ENCODE results near the gene CAMSAP1.
A peak's percentile ranks its signal among the peaks of the same experiment; 100 is the strongest.
"Not testable (repeated sequence)": the region's sequence is repeated elsewhere in the genome, so short reads cannot be mapped to it uniquely, and the experiment has no call there.

Gene CAMSAP1

GRCh38 chr9:135920256-135920930, 13.0 kb upstream of the CAMSAP1 start:
- DNase-seq, result no peak

- no peak for DNase-seq
Observed at GRCh38 chr9:135919318-135919890, 12.1 kb upstream of the CAMSAP1 start.

- not testable (repeated sequence) for DNase-seq
Observed at GRCh38 chr9:135916227-135916626, 8.9 kb upstream of the CAMSAP1 start.

DNA sequence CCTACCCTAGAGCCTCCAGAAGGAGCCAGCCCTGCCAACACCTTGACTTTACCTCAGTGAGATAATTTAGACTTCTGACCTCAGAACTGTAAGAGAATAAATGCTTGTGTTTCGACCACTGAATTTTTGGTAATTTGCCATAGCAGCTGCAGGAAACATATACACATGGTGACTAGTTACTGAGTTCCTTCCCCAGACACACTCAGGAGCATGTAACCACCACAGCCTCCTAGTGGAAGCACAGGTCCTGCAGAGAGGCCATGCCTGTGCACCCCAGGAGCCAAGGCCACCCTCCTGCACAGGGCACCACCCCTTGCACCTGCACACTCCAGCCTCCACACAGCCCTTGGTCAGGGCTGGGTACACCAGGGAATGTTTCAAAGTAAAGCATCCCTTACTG, 7.6 kb upstream of the CAMSAP1 start:
- no peak for DNase-seq

- not testable (repeated sequence) for DNase-seq
Observed at GRCh38 chr9:135911233-135911632, 3.9 kb upstream of the CAMSAP1 start.

DNA sequence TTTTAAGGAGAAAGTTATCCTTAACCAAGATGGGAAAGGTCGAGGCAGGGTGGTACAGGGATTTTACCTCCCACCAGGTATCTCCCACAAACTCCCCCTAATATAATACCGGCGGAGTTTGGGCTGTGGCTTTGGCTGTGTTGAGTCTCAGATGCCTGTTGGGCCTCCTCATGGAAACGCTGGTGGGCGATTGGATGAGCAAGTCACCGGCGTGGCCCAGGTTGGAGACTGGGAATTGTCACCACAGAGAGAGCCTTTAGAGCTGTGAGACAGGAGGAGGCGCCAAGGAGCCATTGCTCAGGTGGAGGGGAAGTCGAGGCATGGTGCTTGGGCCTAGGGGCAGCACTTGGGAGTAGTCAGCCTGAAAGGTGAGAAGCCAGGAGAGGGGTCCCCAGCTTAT, 3.4 kb upstream of the CAMSAP1 start:
- DNase-seq, result no peak

DNA sequence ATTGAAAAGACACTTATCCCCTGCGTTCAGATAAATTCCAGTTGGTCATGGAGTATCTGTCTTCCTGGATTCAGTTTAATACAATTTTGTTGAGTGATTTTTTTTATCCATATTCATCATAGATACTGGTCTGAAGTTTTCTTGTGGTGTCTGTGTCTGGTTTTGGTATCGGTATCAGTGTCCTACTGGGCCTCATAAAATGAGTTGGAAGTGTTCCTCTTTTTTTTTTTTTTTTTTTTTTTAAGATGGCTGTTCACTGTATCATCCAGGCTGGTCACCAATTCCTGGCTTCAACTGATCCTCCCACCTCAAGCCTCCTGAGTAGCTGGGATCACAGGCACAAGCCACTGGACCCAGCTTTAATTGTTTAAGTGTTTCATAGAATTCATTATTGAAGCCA, 2.9 kb upstream of the CAMSAP1 start:
- no peak for DNase-seq

GRCh38 chr9:135909371-135909770, 2.0 kb upstream of the CAMSAP1 start:
- no peak for DNase-seq

- no peak for DNase-seq
Observed at GRCh38 chr9:135908754-135909204, 1.4 kb upstream of the CAMSAP1 start.

GRCh38 chr9:135908093-135908753, 877 bp upstream of the CAMSAP1 start:
- DNase-seq, result peak; percentile 24

- DNase-seq, result no peak
Observed at GRCh38 chr9:135907006-135907430, 328 bp downstream of the CAMSAP1 start.

DNA sequence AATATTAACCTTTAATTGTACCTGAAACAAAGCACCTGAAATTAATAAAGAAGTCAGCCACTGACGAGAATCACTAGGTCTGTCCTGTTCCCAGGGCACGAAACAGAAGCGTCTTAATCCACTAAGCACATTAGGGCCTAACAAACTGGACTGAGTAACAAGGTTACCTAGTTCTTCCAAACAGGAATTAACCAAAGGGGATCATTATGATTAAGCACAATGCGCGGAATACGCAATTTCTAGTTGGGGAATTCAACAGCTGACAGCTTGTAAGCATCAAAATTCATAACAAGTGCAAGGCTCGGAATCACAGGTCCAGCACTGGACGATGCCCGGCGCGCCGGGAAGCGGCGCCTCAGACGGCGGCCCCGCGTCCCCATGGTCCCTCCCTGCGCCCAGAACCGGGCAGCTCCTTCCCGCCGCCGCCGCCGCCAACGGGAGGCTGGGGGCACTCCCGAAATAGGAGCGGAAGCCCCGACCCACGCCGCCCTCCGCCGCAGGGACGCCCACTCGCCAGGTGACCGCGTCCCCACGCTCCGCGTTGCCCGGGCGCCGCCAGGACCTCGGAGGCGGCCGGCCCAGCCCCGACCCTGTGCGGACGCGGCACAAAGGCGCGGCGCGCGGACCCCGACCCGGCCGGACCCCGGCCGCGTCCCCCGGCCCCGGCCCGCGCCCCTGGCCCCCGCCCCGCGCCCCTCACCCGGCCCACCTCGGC, 898 bp downstream of the CAMSAP1 start:
- peak; percentile 25 for DNase-seq

DNA sequence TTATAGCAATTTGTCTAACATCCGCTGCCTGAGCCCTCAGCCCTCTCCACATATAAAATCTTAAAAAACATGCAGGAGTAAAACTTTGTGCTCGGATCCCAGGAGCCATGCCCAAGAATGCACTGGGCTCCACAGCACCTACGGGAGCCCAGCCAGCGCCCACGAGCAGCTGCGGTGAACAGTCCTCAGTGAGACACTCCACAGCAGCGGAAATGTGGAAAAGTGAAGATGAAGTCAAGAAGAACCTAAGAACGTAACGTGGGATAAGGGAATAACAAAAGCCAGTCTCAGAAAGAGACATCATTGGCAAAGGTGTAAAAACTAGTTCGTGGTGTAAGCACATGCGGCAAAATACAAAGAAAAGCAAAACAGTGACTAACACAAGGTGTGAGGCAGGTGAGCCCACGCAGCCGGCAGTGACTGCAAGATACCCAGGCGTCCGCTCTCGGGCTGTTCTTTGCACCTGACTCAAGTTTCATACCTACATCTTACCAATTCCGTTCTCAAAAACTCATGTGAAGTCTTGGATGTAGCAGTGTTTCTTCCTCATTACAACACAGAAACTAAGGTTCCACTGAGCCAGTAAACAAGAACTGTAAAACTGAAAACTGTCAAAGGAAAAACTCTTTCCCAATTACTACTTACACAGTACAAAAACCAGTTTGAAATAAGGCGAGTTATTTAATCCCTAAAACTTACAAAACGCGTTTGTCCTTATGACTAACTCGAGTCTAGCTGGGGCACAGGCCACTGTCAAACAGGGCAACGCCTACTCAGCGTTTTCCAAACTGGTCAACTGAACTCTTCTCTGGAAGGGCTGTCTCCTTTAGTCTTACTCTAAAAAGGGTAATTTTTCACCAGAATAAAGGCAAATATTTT, 1.7 kb downstream of the CAMSAP1 start:
- DNase-seq, result peak; percentile 85

- no peak for DNase-seq
Observed at GRCh38 chr9:135903786-135904520, 3.4 kb downstream of the CAMSAP1 start.

DNA sequence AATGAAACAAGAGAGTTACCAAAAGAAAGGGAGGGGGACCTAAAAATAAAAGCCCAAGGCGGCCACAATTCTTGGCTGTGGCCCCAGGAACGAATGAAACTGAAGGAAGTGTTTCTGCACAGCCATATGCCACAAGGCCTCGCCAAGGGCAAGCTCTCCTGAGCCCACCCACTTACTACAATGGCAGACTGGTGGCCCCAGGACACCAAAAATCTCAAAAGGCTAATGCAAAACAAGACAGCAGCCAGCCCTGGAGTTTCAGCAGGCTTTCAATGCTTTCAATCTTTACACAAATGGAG, 4.0 kb downstream of the CAMSAP1 start:
- DNase-seq, result no peak

GRCh38 chr9:135902655-135903357, 4.5 kb downstream of the CAMSAP1 start:
- no peak for DNase-seq

GRCh38 chr9:135901826-135902225, 5.5 kb downstream of the CAMSAP1 start:
- DNase-seq, result no peak

DNA sequence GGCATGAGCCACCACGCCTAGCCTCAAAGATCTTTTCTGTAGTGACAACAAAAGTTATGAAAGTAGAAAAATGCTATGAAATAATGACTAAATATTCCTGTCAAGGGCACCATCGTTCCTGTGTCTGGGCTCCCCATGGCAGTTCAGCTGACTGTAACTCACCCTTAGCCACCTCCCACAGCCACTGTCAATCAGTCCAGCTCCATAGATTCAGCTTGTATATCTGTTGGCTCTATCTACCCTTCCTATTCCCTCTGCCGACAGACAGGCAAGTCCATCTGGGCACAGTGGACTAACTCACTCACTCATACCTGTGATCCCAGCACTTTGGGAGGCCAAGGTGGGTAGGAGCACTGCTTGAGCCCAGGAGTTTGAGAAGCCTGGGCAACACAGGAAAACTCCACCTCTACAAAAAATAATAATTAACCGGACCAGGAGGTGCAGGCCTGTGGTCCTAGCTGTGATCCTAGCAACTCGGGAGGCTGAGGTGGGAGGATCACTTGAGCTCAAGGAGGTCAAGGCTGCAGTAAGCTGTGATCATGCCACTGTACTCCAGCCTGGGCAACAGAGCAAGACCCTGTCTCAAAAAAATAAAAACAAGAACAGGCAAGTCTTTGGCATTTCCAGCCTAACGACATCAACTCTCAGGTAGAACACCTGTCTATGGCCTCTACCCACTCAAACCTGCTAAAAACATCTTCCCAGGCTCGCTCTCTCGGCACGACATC, 6.2 kb downstream of the CAMSAP1 start:
- no peak for DNase-seq

DNA sequence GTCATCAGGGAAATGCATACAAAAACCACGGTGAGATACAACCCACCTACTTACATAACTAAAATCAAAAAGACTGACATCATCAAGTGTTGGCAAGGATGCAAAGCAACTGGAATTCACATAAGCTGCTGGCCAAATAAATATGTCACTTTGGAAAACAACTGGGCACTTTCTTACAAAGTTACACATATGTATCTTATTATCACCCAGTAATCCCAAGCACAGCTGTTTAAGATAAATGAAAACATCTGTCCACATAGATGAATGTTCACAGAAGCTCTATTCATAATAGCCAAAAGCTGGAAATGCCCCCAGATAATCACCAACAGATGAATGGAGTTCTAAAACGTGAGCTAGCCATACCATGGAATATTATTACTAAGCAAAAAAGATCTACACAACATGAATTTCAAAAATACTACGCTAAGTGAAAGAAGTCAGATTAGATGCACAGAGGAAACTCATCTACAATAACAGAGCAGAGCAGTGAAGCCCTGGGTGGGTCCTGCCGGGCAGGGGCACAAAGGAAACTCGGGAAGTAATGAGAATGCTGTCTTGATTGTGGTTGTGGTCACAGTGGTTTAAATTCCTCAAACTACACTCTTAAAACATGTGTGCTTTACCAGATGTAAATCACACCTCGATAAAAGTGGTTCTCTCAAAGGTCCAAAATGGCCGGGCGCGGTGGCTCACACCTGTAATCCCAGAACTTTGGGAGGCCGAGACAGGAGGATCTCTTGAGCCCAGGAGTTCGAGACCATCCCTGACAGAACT, 8.5 kb downstream of the CAMSAP1 start:
- DNase-seq, result no peak

DNA sequence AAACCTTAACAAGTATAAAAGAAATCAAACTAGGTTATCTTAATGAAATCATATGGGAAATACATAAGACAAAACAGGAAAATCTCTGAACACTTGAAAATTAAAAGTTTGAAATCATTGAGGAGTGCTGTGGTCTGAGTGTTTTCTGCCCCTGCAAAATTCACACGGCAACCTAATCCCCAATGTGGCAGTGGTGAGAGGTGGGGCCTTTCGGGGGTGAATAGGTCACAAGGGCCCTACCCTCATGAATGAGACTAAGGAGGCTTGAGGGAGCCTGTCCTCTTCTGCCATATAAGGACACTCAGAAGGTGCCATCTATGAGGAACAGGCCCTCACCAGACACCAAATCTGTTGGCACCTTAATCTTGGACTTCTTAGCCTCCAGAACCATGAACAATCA, 10.7 kb downstream of the CAMSAP1 start:
- no peak for DNase-seq

Data from stimulated activated CD4-positive, alpha-beta T cell treated with anti-CD3 and anti-CD28 coated beads, Interleukin-4, amount 100 ng/mL, for 24 hours (primary cell).